Adipocyte (in vitro differentiated cells): Measurements from ENCODE around the gene UNC13B.

Experiments used
- DNase-seq: peaks from one replicate; pipeline ENCODE4 v3.0.0-alpha.2; 2015; ENCODE audit warnings: low read depth
- H3K27me3 ChIP-seq: replicated peaks from 2 replicates; pipeline ENCODE4 v1.7.0; 2013; ENCODE audit warnings: mild to moderate bottlenecking, low read length, moderate library complexity; ENCODE audit not compliant: control insufficient read depth, insufficient read depth
- H3K36me3 ChIP-seq: 2 replicates; pipeline ENCODE4 v1.7.0; 2013; ENCODE audit warnings: low read length, mild to moderate bottlenecking, moderate library complexity; ENCODE audit not compliant: control insufficient read depth, insufficient read depth, severe bottlenecking
- H3K4me1 ChIP-seq: 2 replicates; pipeline ENCODE4 v1.7.0; 2013; ENCODE audit warnings: mild to moderate bottlenecking, low read length, moderate library complexity; ENCODE audit not compliant: control insufficient read depth, insufficient read depth
- H3K4me3 ChIP-seq: 2 replicates; pipeline ENCODE4 v1.7.0; 2013; ENCODE audit warnings: mild to moderate bottlenecking, low read length, moderate library complexity
- H3K9ac ChIP-seq: 2 replicates; pipeline ENCODE4 v1.7.0; 2013; ENCODE audit warnings: mild to moderate bottlenecking, low read length, moderate library complexity
- H3K9me3 ChIP-seq: 2 replicates; pipeline ENCODE4 v1.7.0; 2013; ENCODE audit warnings: mild to moderate bottlenecking, low read length, moderate library complexity; ENCODE audit not compliant: control insufficient read depth

UNC13B gene

GRCh38 chr9:35355939-35356338, 194.1 kb downstream of the UNC13B start:
- Histone ChIP-seq H3K4me3 (no peak overlapping the region), H3K9me3 (no peaks in the 10 kb centered on the region), H3K36me3 (no peaks in the 10 kb centered on the region), H3K27me3 (no peaks in the 10 kb centered on the region), H3K9ac (no peak overlapping the region), H3K4me1 (peaks cover 8% of the 10 kb centered on the region)
- DNase-seq, result no peak

GRCh38 chr9:35357116-35357515, 195.3 kb downstream of the UNC13B start:
- Histone ChIP-seq H3K4me3 (no peak overlapping the region), H3K36me3 (no peaks in the 10 kb centered on the region), H3K9me3 (no peaks in the 10 kb centered on the region), H3K9ac (no peak overlapping the region), H3K27me3 (no peaks in the 10 kb centered on the region), H3K4me1 (no peaks in the 10 kb centered on the region)
- DNase-seq, result no peak

GRCh38 chr9:35357826-35358225, 196.0 kb downstream of the UNC13B start:
- DNase-seq, result no peak
- no peak overlapping the region for H3K9ac ChIP-seq
- H3K4me3 ChIP-seq, result no peak overlapping the region
- H3K4me1 ChIP-seq, result no peaks in the 10 kb centered on the region
- no peaks in the 10 kb centered on the region for H3K36me3 ChIP-seq
- H3K9me3 ChIP-seq, result no peaks in the 10 kb centered on the region
- H3K27me3 ChIP-seq, result no peaks in the 10 kb centered on the region

GRCh38 chr9:35364817-35365585, 203.2 kb downstream of the UNC13B start:
- H3K27me3 ChIP-seq, result no peaks in the 10 kb centered on the region
- peaks cover 9% of the 10 kb centered on the region for H3K36me3 ChIP-seq
- no peak for DNase-seq
- peaks cover 16% of the 10 kb centered on the region for H3K4me1 ChIP-seq
- no peak overlapping the region for H3K4me3 ChIP-seq
- H3K9ac ChIP-seq, result no peak overlapping the region
- H3K9me3 ChIP-seq, result no peaks in the 10 kb centered on the region

GRCh38 chr9:35366627-35367026, 204.8 kb downstream of the UNC13B start:
- Histone ChIP-seq H3K27me3 (no peaks in the 10 kb centered on the region), H3K9ac (no peak overlapping the region), H3K36me3 (peaks cover 15% of the 10 kb centered on the region), H3K9me3 (no peaks in the 10 kb centered on the region), H3K4me1 (peaks cover 16% of the 10 kb centered on the region), H3K4me3 (no peak overlapping the region)
- DNase-seq, result no peak

- no peaks in the 10 kb centered on the region for H3K9me3 ChIP-seq
- H3K36me3 ChIP-seq, result peaks cover 15% of the 10 kb centered on the region
- no peak overlapping the region for H3K4me3 ChIP-seq
- no peaks in the 10 kb centered on the region for H3K27me3 ChIP-seq
- H3K9ac ChIP-seq, result no peak overlapping the region
- H3K4me1 ChIP-seq, result peaks cover 16% of the 10 kb centered on the region
- peak; percentile 90 for DNase-seq
These were observed 205.6 kb downstream of the UNC13B start for GRCh38 chr9:35367451-35367850.

- Histone ChIP-seq H3K4me3 (no peak overlapping the region), H3K27me3 (no peaks in the 10 kb centered on the region), H3K9me3 (no peaks in the 10 kb centered on the region), H3K4me1 (peaks cover 16% of the 10 kb centered on the region), H3K36me3 (peaks cover 15% of the 10 kb centered on the region), H3K9ac (no peak overlapping the region)
- no peak for DNase-seq
These were observed 208.4 kb downstream of the UNC13B start for GRCh38 chr9:35370241-35370640.

GRCh38 chr9:35374436-35374835, 212.6 kb downstream of the UNC13B start:
- Histone ChIP-seq H3K27me3 (no peaks in the 10 kb centered on the region), H3K4me1 (no peaks in the 10 kb centered on the region), H3K9ac (no peak overlapping the region), H3K36me3 (peaks cover 11% of the 10 kb centered on the region), H3K9me3 (no peaks in the 10 kb centered on the region), H3K4me3 (no peak overlapping the region)
- no peak for DNase-seq

- peaks cover 7% of the 10 kb centered on the region for H3K36me3 ChIP-seq
- no peak for DNase-seq
- no peak overlapping the region for H3K4me3 ChIP-seq
- no peak overlapping the region for H3K9ac ChIP-seq
- no peaks in the 10 kb centered on the region for H3K27me3 ChIP-seq
- no peaks in the 10 kb centered on the region for H3K9me3 ChIP-seq
- H3K4me1 ChIP-seq, result no peaks in the 10 kb centered on the region
These were observed 213.1 kb downstream of the UNC13B start for GRCh38 chr9:35374910-35375309.

GRCh38 chr9:35380039-35380438, 218.2 kb downstream of the UNC13B start:
- Histone ChIP-seq H3K27me3 (no peaks in the 10 kb centered on the region), H3K9me3 (no peaks in the 10 kb centered on the region), H3K4me1 (no peaks in the 10 kb centered on the region), H3K36me3 (peaks cover 26% of the 10 kb centered on the region), H3K9ac (no peak overlapping the region), H3K4me3 (no peak overlapping the region)
- DNase-seq, result no peak

- DNase-seq, result no peak
- Histone ChIP-seq H3K9ac (no peak overlapping the region), H3K27me3 (no peaks in the 10 kb centered on the region), H3K36me3 (peaks cover 26% of the 10 kb centered on the region), H3K9me3 (no peaks in the 10 kb centered on the region), H3K4me3 (no peak overlapping the region), H3K4me1 (no peaks in the 10 kb centered on the region)
These were observed 218.8 kb downstream of the UNC13B start for GRCh38 chr9:35380619-35381018.

GRCh38 chr9:35385042-35385441, 223.2 kb downstream of the UNC13B start:
- Histone ChIP-seq H3K27me3 (no peaks in the 10 kb centered on the region), H3K4me1 (peaks cover 7% of the 10 kb centered on the region), H3K9me3 (no peaks in the 10 kb centered on the region), H3K4me3 (no peak overlapping the region), H3K9ac (no peak overlapping the region), H3K36me3 (peaks cover 51% of the 10 kb centered on the region)
- peak; percentile 86 for DNase-seq
